A673 (cell line): Measurements from ENCODE around the gene ASMT. TPM values are rescaled to one million over a fixed set of nuclear protein-coding genes. Genes with fewer than 3 reads are reported as not detected.

ENCODE experiments used
- BruUV-seq: library from RNA; stranded (reverse); fragments of 400-500 nt; replicated peaks from 2 replicates; lab custom pipeline; 2021; lab: Mats Ljungman, UMichigan
- CTCF ChIA-PET: fragments of 300-600 bp; sonication (Branson Sonifier 250); formaldehyde crosslinking; loops from one replicate; lab custom pipeline; 2022; ENCODE audit warnings: antibody characterized with exemption; lab: Charles Lee
- POLR2A ChIA-PET: fragments of 300-600 bp; sonication (Branson Sonifier 250); formaldehyde crosslinking; loops from one replicate; lab custom pipeline; 2022; ENCODE audit warnings: antibody characterized with exemption; ENCODE audit not compliant: low non-redundant PET; lab: Charles Lee
- DNase-seq: peaks from one replicate; pipeline ENCODE4 v3.0.0-alpha.2; 2015; ENCODE audit warnings: low spot score
- H3K27ac ChIP-seq: fragments of 200-600 bp; sonication (generic); 2 replicates; pipeline ENCODE4 v1.5.1; 2016; ENCODE audit warnings: mixed run types, low read depth, mild to moderate bottlenecking, mixed read lengths, antibody characterized with exemption, low read length; ENCODE audit not compliant: poor library complexity, severe bottlenecking
- H3K27me3 ChIP-seq: fragments of 200-600 bp; sonication (generic); replicated peaks from 2 replicates; pipeline ENCODE4 v1.6.1; 2017; ENCODE audit warnings: mixed run types, low read depth, mild to moderate bottlenecking, mixed read lengths, antibody characterized with exemption, low read length; ENCODE audit not compliant: insufficient read depth, poor library complexity
- H3K36me3 ChIP-seq: fragments of 200-600 bp; sonication (generic); 2 replicates; pipeline ENCODE4 v1.6.1; 2016; ENCODE audit warnings: mixed run types, mild to moderate bottlenecking, mixed read lengths, antibody characterized with exemption, low read length; ENCODE audit not compliant: insufficient read depth, poor library complexity, severe bottlenecking
- H3K4me1 ChIP-seq: fragments of 200-600 bp; sonication (generic); 2 replicates; pipeline ENCODE4 v1.6.1; 2017; ENCODE audit warnings: mixed run types, mild to moderate bottlenecking, mixed read lengths, antibody characterized with exemption, low read length; ENCODE audit not compliant: insufficient read depth, poor library complexity, severe bottlenecking
- H3K4me3 ChIP-seq: fragments of 200-600 bp; sonication (generic); 2 replicates; pipeline ENCODE4 v1.5.1; 2016; ENCODE audit warnings: low read depth, mixed run types, mild to moderate bottlenecking, mixed read lengths, low read length; ENCODE audit not compliant: poor library complexity, severe bottlenecking
- H3K9me3 ChIP-seq: fragments of 200-600 bp; sonication (generic); 2 replicates; pipeline ENCODE4 v1.6.1; 2016; ENCODE audit warnings: mixed run types, low read depth, mild to moderate bottlenecking, mixed read lengths, antibody characterized with exemption, low read length; ENCODE audit not compliant: poor library complexity, severe bottlenecking
- CTCF ChIP-seq: fragments of 300-800, 200-600 bp; sonication (generic); conservative IDR thresholded peaks from 2 replicates; pipeline ENCODE4 v1.5.1; 2017; ENCODE audit warnings: low read depth, mild to moderate bottlenecking, antibody characterized with exemption, low read length, moderate library complexity, mixed read lengths
- EZH2 ChIP-seq: fragments of 200-600 bp; sonication (generic); IDR thresholded peaks from 2 replicates; pipeline ENCODE4 v1.6.1; 2017; ENCODE audit warnings: borderline replicate concordance, low read depth, mild to moderate bottlenecking, mixed read lengths, antibody characterized with exemption, low read length; ENCODE audit not compliant: poor library complexity, severe bottlenecking
- intact Hi-C: fragments of 100-400 bp; cut with micrococcal nuclease; formaldehyde crosslinking; loops from one replicate; pipeline ENCODE4 v1.10.0; 2022; ENCODE audit not compliant: unreplicated experiment
- total RNA-seq: library from RNA; stranded (reverse); gene quantifications from 2 replicates; pipeline ENCODE4 v1.2.3, GENCODE V29; 2021

ASMT gene
- total RNA-seq, 1 experiment from 2014 or later: not detected

DNA sequence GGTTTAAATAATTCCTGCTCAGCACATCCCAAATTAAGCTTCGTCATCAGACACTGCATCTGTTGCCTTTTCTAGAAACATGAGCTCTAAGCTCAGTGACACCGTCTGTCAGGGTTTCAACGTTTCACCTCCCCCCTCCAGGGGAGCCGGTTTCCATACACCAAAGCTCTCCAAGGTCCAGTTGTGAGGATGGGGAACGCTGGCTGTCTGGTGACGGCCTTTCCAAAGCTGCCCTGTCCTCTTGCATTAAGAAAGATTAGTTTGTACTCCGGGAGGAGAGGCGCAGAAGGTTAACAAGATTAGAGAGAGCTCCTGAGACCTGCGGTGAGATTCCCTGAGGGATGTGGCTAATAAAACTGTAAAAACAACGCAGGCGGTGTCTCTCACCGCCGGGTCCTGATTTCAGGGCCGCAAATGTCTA is 43.2 kb downstream of the ASMT start:
- CTCF ChIA-PET: no interaction called here
- no peak for TF ChIP-seq CTCF
- TF ChIP-seq EZH2: no peak
- BruUV-seq: no TSS peak
- no peaks in the 10 kb centered on the region for H3K4me1 ChIP-seq
- H3K27ac ChIP-seq: no peak overlapping the region
- no peak for DNase-seq
- POLR2A ChIA-PET: no interaction called here
- intact Hi-C loops: no loop called here
- H3K4me3 ChIP-seq: no peak overlapping the region
- H3K27me3 ChIP-seq: no peaks in the 10 kb centered on the region
- no peaks in the 10 kb centered on the region for H3K36me3 ChIP-seq
- H3K9me3 ChIP-seq: no peaks in the 10 kb centered on the region

DNA sequence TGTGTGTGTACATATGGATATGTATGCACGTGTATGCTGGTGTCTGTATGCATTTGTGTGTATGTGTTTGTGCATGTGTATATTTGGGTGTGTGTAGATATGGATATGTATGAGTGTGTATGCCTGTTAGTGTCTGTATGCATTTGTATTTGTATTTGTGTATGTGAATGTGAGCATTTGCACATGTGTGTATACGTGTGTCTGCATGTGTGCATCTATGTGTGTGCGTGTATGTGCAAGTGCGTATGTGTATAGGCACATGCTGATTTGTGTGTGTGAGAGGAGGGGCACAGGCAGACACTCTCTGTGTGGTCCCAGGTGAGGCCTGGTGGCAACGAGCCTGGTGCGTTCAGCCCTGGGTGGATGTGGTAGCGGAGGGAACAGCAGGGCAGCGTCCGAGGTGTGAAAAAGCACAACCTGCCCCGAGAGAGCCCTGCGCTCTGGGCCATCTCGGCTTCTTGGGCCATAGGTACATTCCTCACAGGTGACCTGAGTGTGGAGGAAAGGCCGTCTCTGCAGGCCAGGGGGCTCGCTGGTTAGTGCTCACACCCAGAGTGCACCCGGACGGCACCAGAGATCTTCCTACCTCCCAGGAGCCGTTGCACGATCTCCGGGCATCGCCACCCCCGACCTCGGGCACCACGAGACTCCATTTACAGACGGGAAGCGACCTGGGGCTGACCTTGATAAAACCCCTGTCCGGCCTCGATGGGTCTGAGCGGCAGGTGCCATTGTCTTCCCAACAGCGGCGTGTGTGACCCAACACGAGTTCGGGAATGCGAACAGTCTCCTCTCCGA is 45.0 kb downstream of the ASMT start:
- ChIA-PET CTCF (no interaction called here), POLR2A (no interaction called here)
- no peaks in the 10 kb centered on the region for H3K36me3 ChIP-seq
- no peak overlapping the region for H3K27ac ChIP-seq
- no peak for DNase-seq
- intact Hi-C loops: no loop called here
- no peaks in the 10 kb centered on the region for H3K27me3 ChIP-seq
- TF ChIP-seq EZH2: no peak
- TF ChIP-seq CTCF: no peak
- H3K4me1 ChIP-seq: no peaks in the 10 kb centered on the region
- H3K4me3 ChIP-seq: no peak overlapping the region
- no peaks in the 10 kb centered on the region for H3K9me3 ChIP-seq
- no TSS peak for BruUV-seq

DNA sequence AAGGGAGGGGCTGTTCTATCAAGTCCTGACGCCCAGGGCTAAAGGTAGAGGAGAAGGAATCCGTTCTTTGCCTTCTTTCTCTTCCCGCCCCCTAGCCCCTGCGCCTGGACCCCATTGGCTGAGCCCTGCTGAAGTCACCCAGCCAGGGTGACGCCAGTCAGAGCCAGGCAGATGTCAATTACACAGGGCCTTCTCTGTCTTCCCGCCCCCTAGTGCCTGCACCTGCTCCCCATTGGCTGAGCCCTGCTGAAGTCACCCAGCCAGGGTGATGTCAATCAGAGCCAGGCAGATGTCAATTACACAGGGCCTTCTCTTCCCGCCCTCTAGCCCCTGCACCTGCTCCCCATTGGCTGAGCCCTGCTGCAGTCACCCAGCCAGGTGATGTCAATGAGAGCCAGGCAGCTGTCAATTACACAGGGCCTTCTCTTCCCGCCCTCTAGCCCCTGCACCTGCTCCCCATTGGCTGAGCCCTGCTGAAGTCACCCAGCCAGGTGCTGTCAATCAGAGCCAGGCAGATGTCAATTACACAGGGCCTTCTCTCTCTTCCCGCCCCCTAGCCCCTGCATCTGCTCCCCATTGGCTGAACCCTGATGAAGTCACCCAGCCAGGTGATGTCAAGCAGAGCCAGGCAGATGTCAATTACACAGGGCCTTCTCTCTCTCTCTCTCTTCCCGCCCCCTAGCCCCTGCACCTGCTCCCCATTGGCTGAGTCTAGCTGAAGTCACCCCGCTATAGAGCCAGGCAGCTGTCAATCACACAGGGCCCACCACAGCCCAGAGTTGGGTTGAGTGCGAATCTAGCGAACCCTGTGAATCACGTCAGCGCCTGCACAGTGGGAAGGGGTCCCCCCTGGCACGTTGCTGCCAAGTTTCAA is 46.4 kb downstream of the ASMT start:
- H3K4me3 ChIP-seq: no peak overlapping the region
- CTCF ChIA-PET: no interaction called here
- TF ChIP-seq EZH2: no peak
- no peak for TF ChIP-seq CTCF
- intact Hi-C loops: no loop called here
- no peaks in the 10 kb centered on the region for H3K27me3 ChIP-seq
- no peak overlapping the region for H3K27ac ChIP-seq
- POLR2A ChIA-PET: no interaction called here
- no peaks in the 10 kb centered on the region for H3K36me3 ChIP-seq
- peak; percentile 18 for DNase-seq
- no TSS peak for BruUV-seq
- no peaks in the 10 kb centered on the region for H3K4me1 ChIP-seq
- no peaks in the 10 kb centered on the region for H3K9me3 ChIP-seq
